HepG2 (cell line): ENCODE results near the gene DAB1. TPM values are rescaled to one million over a fixed set of nuclear protein-coding genes. Genes with fewer than 3 reads are reported as not detected.

Experiments used
- ATAC-seq: fragments of 200-7000 bp; cut with Tn5 transposase; 3 replicates; pipeline ENCODE4 v1.9.1; 2020; ENCODE audit warnings: mild to moderate bottlenecking, moderate library complexity
- BruUV-seq: library from RNA; stranded (reverse); fragments of 400-500 nt; replicated peaks from 2 replicates; lab custom pipeline; 2021; lab: Mats Ljungman, UMichigan
- CTCF ChIA-PET: fragments of 300-600 bp; formaldehyde crosslinking; extraction: SDS; loops from one replicate; lab custom pipeline; 2021; ENCODE audit warnings: low total read pairs, inconsistent platforms, low intra/inter-chr PET ratio; lab: Yijun Ruan, JAX
- POLR2A ChIA-PET: fragments of 350-600 bp; sonication (Branson Sonifier 250); formaldehyde crosslinking; loops from one replicate; lab custom pipeline; 2020; ENCODE audit warnings: antibody characterized with exemption, inconsistent platforms; lab: Yijun Ruan, JAX
- DNase-seq: peaks from one replicate; pipeline ENCODE4 v3.0.0-alpha.2; 2015; ENCODE audit warnings: low spot score
- FAIRE-seq: peaks from 3 replicates; lab custom pipeline; 2011; peaks lifted over from hg19 to GRCh38; lab: Jason Lieb, UNC
- H2AFZ ChIP-seq: one replicate; pipeline ENCODE4 v1.6.1; 2011; ENCODE audit warnings: low read length, inconsistent platforms
- H3K27ac ChIP-seq: fragments of 300-600 bp; 3 replicates; pipeline ENCODE4 v1.8.0; 2011; ENCODE audit warnings: mixed run types, mild to moderate bottlenecking, mixed read lengths, low read length, inconsistent platforms; ENCODE audit not compliant: insufficient read depth; ENCODE audit errors: extremely low read length
- H3K27me3 ChIP-seq, 2 experiments: fragments of 200-600 bp in 1 of 2; 2 replicates in 1 of 2; 3 replicates in 1 of 2; pipeline versions ENCODE4 v1.6.0 to v1.8.0; 2011; ENCODE audit warnings: low read length in 2 of 2, mild to moderate bottlenecking in 2 of 2, moderate library complexity in 2 of 2, inconsistent platforms in 1 of 2; ENCODE audit not compliant: insufficient read depth in 2 of 2, control insufficient read depth in 1 of 2
- H3K36me3 ChIP-seq, 2 experiments: fragments of 200-600 bp in 1 of 2; replicated peaks in 1 of 2; 2 replicates in 1 of 2; 3 replicates in 1 of 2; pipeline versions ENCODE4 v1.5.1 to v1.8.0; 2011; ENCODE audit warnings: low read length in 2 of 2, inconsistent platforms in 1 of 2; ENCODE audit not compliant: insufficient read depth in 2 of 2, control insufficient read depth in 1 of 2
- H3K4me1 ChIP-seq: 2 replicates; pipeline ENCODE4 v1.5.1; 2012; ENCODE audit warnings: low read length, inconsistent platforms; ENCODE audit not compliant: insufficient read depth
- H3K4me2 ChIP-seq: 2 replicates; pipeline ENCODE4 v1.6.0; 2011; ENCODE audit warnings: low read depth, low read length, inconsistent platforms
- H3K4me3 ChIP-seq, 3 experiments: fragments of 200-600 bp in 1 of 3; sonication (generic), shearing (Covaris generic) in 1 of 3; replicated peaks in 1 of 3; 2 replicates each; pipeline ENCODE4 v1.5.1; 2011 to 2016; ENCODE audit warnings: low read length in 3 of 3, inconsistent platforms in 2 of 3, low read depth in 2 of 3, mild to moderate bottlenecking in 2 of 3, control low read depth in 1 of 3, mixed read lengths in 1 of 3; ENCODE audit not compliant: insufficient read depth in 1 of 3
- H3K79me2 ChIP-seq: one replicate; pipeline ENCODE4 v1.6.1; 2011; ENCODE audit warnings: low read length, inconsistent platforms; ENCODE audit not compliant: insufficient read depth
- H3K9ac ChIP-seq: 2 replicates; pipeline ENCODE4 v1.6.0; 2011; ENCODE audit warnings: mild to moderate bottlenecking, low read depth, low read length, inconsistent platforms; ENCODE audit not compliant: insufficient read depth
- H3K9me3 ChIP-seq: 2 replicates; pipeline ENCODE4 v1.5.1; 2012; ENCODE audit warnings: mild to moderate bottlenecking, low read length
- H4K20me1 ChIP-seq: 2 replicates; pipeline ENCODE4 v1.6.0; 2011; ENCODE audit warnings: inconsistent platforms, mild to moderate bottlenecking, low read length, moderate library complexity; ENCODE audit not compliant: insufficient read depth
- CBX1 ChIP-seq: IDR thresholded peaks from one replicate; pipeline ENCODE4 v1.6.1; 2016; ENCODE audit warnings: antibody characterized with exemption, low read depth
- CBX5 ChIP-seq: sonication (generic); formaldehyde crosslinking; IDR thresholded peaks from 2 replicates; pipeline ENCODE4 v1.4.0; 2020; ENCODE audit warnings: missing genetic modification reagents, borderline replicate concordance
- HNRNPLL ChIP-seq: fragments of 200-400 bp; formaldehyde crosslinking; IDR thresholded peaks from 2 replicates; pipeline ENCODE4 v1.6.1; 2017; ENCODE audit warnings: mild to moderate bottlenecking, low read depth, low read length; ENCODE audit not compliant: poor library complexity, severe bottlenecking
- NRL ChIP-seq: sonication (generic); formaldehyde crosslinking; IDR thresholded peaks from 2 replicates; pipeline ENCODE4 v1.5.0; 2020; ENCODE audit warnings: missing genetic modification reagents, mild to moderate bottlenecking, moderate library complexity, borderline replicate concordance
- RXRB ChIP-seq: IDR thresholded peaks from 2 replicates; pipeline ENCODE4 v1.6.1; 2016; ENCODE audit warnings: borderline replicate concordance, missing genetic modification reagents, missing compliant biosample characterization
- SALL1 ChIP-seq: sonication (generic); formaldehyde crosslinking; IDR thresholded peaks from 2 replicates; pipeline ENCODE4 v1.8.0; 2022; ENCODE audit warnings: mild to moderate bottlenecking, missing genetic modification reagents
- ZBTB1 ChIP-seq: sonication (generic); formaldehyde crosslinking; IDR thresholded peaks from 2 replicates; pipeline ENCODE4 v1.4.0; 2020; ENCODE audit warnings: missing genetic modification reagents, borderline replicate concordance
- ZNF10 ChIP-seq: sonication (generic); formaldehyde crosslinking; IDR thresholded peaks from 2 replicates; pipeline ENCODE4 v1.4.0; 2020; ENCODE audit warnings: mild to moderate bottlenecking, low read depth, missing genetic modification reagents, borderline replicate concordance
- ZNF124 ChIP-seq: sonication (generic); formaldehyde crosslinking; IDR thresholded peaks from 2 replicates; pipeline ENCODE4 v1.4.0; 2020; ENCODE audit warnings: missing genetic modification reagents
- ZNF17 ChIP-seq: sonication (generic); formaldehyde crosslinking; IDR thresholded peaks from 2 replicates; pipeline ENCODE4 v1.5.0; 2020; ENCODE audit warnings: mild to moderate bottlenecking, missing genetic modification reagents
- ZNF234 ChIP-seq: sonication (generic); formaldehyde crosslinking; conservative IDR thresholded peaks from 2 replicates; pipeline ENCODE4 v1.5.1; 2020; ENCODE audit warnings: mild to moderate bottlenecking, missing genetic modification reagents
- ZNF317 ChIP-seq: sonication (generic); formaldehyde crosslinking; IDR thresholded peaks from 2 replicates; pipeline ENCODE4 v1.5.0; 2020; ENCODE audit warnings: mild to moderate bottlenecking, missing genetic modification reagents
- ZNF510 ChIP-seq: sonication (generic); formaldehyde crosslinking; IDR thresholded peaks from 2 replicates; pipeline ENCODE4 v1.4.0; 2020; ENCODE audit warnings: low read depth, mild to moderate bottlenecking, missing genetic modification reagents
- in situ Hi-C: cut with HindIII; loops from 2 replicates; pipeline ENCODE4 v1.10.0; 2017; ENCODE audit warnings: low pct_unique_long_range_greater_than_20kb; ENCODE audit not compliant: extremely low pct_ligation_motif_present
- intact Hi-C: fragments of 100-400 bp; cut with micrococcal nuclease; formaldehyde crosslinking; loops from one replicate; pipeline ENCODE4 v1.10.0; 2022; ENCODE audit not compliant: unreplicated experiment
- polyA plus RNA-seq, 8 experiments: library from polyadenylated mRNA; depleted of rRNA in 3 of 8; stranded (reverse) in 7 of 8; unstranded in 1 of 8; fragments of >200 nt; fragmentation: Illumina TruSeq in 4 of 8; extraction: Trizol in 4 of 8; gene quantifications; 2 replicates each; pipeline versions ENCODE4 v1.2.1 to v1.2.3, GENCODE V29; 2011 to 2016; ENCODE audit warnings: low read depth in 4 of 8, missing spikeins in 1 of 8, mixed read lengths in 1 of 8; ENCODE audit not compliant: insufficient read depth in 1 of 8
- total RNA-seq, 5 experiments: library from RNA; depleted of rRNA; stranded (reverse); fragments of >200 nt; fragmentation: Illumina TruSeq; extraction: Trizol; gene quantifications; 2 replicates each; pipeline ENCODE4 v1.2.3, GENCODE V29; 2016; ENCODE audit warnings: low read depth in 1 of 5
- TF ChIP-seq, protein P1 (sequence below): sonication (generic); formaldehyde crosslinking; IDR thresholded peaks from 2 replicates; pipeline ENCODE4 v1.4.0; 2020; ENCODE audit warnings: missing genetic modification reagents
- TF ChIP-seq, protein P2 (sequence below): sonication (generic); formaldehyde crosslinking; IDR thresholded peaks from 2 replicates; pipeline ENCODE4 v1.4.0; 2020; ENCODE audit warnings: missing genetic modification reagents, mild to moderate bottlenecking, borderline replicate concordance
- TF ChIP-seq, protein P3 (sequence below): sonication (generic); formaldehyde crosslinking; IDR thresholded peaks from 2 replicates; pipeline ENCODE4 v1.4.0; 2020; ENCODE audit warnings: missing genetic modification reagents, borderline replicate concordance

The DAB1 gene
- total and polyA plus RNA-seq, 2 of the 13 experiments (the other 11 are each of a cell fraction or from before 2014, with no cell fraction given): 0.04 to 0.13 TPM

DNA sequence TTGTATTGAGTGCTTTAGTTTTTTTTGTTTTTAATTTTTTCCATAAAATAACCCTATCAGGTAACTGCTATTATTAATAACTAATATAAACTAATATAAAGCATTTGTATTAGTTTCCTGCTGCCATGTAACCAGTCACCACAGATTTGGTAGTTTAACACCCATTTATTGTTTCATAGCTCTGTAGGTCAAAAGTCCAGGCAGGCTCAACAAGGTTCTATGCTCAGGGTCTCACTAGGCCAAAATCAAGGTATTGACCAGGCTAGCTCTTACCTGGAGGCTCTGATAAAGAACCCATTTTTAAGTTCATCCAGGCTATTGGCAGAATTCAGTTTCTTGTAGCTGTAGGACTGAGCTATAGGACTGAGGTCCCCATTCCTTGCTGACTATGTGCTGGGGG lies 189.4 kb downstream of the DAB1 start:
- no peak overlapping the region for H3K27ac ChIP-seq
- H3K4me3 ChIP-seq: no peak overlapping the region
- no peak for FAIRE-seq
- H3K4me1 ChIP-seq: peaks cover 35% of the 10 kb centered on the region
- no peaks in the 10 kb centered on the region for H3K36me3 ChIP-seq
- H3K9ac ChIP-seq: no peak overlapping the region
- no peak for DNase-seq
- ATAC-seq: no peak
- in situ Hi-C loops: no loop called here
- no TSS peak for BruUV-seq
- POLR2A ChIA-PET: no interaction called here
- no peak overlapping the region for H2AFZ ChIP-seq
- H3K4me2 ChIP-seq: no peak overlapping the region
- CTCF ChIA-PET: no interaction called here
- intact Hi-C loops: no loop called here
- H3K27me3 ChIP-seq: no peaks in the 10 kb centered on the region
- H3K79me2 ChIP-seq: no peaks in the 10 kb centered on the region
- no peaks in the 10 kb centered on the region for H4K20me1 ChIP-seq
- H3K9me3 ChIP-seq: no peaks in the 10 kb centered on the region
- no peak for TF ChIP-seq SALL1 (CRISPR knock-in tag)
- TF ChIP-seq CBX1: no peak
- TF ChIP-seq, protein P1, sequence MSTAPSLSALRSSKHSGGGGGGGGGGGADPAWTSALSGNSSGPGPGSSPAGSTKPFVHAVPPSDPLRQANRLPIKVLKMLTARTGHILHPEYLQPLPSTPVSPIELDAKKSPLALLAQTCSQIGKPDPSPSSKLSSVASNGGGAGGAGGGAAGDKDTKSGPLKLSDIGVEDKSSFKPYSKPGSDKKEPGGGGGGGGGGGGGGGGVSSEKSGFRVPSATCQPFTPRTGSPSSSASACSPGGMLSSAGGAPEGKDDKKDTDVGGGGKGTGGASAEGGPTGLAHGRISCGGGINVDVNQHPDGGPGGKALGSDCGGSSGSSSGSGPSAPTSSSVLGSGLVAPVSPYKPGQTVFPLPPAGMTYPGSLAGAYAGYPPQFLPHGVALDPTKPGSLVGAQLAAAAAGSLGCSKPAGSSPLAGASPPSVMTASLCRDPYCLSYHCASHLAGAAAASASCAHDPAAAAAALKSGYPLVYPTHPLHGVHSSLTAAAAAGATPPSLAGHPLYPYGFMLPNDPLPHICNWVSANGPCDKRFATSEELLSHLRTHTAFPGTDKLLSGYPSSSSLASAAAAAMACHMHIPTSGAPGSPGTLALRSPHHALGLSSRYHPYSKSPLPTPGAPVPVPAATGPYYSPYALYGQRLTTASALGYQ (CRISPR knock-in tag): no peak
- no peak for TF ChIP-seq NRL (CRISPR knock-in tag)
- TF ChIP-seq CBX5 (CRISPR knock-in tag): no peak
- TF ChIP-seq, protein P2, sequence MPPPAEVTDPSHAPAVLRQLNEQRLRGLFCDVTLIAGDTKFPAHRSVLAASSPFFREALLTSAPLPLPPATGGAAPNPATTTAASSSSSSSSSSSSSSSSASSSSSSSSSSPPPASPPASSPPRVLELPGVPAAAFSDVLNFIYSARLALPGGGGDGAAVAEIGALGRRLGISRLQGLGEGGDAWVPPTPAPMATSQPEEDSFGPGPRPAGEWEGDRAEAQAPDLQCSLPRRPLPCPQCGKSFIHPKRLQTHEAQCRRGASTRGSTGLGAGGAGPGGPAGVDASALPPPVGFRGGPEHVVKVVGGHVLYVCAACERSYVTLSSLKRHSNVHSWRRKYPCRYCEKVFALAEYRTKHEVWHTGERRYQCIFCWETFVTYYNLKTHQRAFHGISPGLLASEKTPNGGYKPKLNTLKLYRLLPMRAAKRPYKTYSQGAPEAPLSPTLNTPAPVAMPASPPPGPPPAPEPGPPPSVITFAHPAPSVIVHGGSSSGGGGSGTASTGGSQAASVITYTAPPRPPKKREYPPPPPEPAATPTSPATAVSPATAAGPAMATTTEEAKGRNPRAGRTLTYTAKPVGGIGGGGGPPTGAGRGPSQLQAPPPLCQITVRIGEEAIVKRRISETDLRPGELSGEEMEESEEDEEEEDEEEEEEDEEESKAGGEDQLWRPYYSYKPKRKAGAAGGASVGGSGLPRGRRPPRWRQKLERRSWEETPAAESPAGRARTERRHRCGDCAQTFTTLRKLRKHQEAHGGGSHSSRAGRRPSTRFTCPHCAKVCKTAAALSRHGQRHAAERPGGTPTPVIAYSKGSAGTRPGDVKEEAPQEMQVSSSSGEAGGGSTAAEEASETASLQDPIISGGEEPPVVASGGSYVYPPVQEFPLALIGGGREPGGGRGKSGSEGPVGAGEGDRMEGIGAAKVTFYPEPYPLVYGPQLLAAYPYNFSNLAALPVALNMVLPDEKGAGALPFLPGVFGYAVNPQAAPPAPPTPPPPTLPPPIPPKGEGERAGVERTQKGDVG (CRISPR knock-in tag): no peak
- TF ChIP-seq, protein P3, sequence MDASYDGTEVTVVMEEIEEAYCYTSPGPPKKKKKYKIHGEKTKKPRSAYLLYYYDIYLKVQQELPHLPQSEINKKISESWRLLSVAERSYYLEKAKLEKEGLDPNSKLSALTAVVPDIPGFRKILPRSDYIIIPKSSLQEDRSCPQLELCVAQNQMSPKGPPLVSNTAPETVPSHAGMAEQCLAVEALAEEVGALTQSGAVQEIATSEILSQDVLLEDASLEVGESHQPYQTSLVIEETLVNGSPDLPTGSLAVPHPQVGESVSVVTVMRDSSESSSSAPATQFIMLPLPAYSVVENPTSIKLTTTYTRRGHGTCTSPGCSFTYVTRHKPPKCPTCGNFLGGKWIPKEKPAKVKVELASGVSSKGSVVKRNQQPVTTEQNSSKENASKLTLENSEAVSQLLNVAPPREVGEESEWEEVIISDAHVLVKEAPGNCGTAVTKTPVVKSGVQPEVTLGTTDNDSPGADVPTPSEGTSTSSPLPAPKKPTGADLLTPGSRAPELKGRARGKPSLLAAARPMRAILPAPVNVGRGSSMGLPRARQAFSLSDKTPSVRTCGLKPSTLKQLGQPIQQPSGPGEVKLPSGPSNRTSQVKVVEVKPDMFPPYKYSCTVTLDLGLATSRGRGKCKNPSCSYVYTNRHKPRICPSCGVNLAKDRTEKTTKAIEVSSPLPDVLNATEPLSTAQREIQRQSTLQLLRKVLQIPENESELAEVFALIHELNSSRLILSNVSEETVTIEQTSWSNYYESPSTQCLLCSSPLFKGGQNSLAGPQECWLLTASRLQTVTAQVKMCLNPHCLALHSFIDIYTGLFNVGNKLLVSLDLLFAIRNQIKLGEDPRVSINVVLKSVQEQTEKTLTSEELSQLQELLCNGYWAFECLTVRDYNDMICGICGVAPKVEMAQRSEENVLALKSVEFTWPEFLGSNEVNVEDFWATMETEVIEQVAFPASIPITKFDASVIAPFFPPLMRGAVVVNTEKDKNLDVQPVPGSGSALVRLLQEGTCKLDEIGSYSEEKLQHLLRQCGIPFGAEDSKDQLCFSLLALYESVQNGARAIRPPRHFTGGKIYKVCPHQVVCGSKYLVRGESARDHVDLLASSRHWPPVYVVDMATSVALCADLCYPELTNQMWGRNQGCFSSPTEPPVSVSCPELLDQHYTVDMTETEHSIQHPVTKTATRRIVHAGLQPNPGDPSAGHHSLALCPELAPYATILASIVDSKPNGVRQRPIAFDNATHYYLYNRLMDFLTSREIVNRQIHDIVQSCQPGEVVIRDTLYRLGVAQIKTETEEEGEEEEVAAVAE: no peak
- TF ChIP-seq ZNF234: no peak
- TF ChIP-seq ZNF17 (CRISPR knock-in tag): no peak
- TF ChIP-seq ZBTB1: no peak
- TF ChIP-seq ZNF124 (CRISPR knock-in tag): no peak
- no peak for TF ChIP-seq RXRB (CRISPR knock-in tag)
- no peak for TF ChIP-seq ZNF510 (CRISPR knock-in tag)
- TF ChIP-seq HNRNPLL: no peak
- no peak for TF ChIP-seq ZNF10 (CRISPR knock-in tag)
- TF ChIP-seq ZNF317 (CRISPR knock-in tag): no peak
